GM19438 (cell line): ENCODE results near the gene AMN.
"Not testable (repeated sequence)": the region's sequence is repeated elsewhere in the genome, so short reads cannot be mapped to it uniquely, and the experiment has no call there.

Source experiments
- ATAC-seq: cut with Tn5 transposase; IDR thresholded peaks from one replicate; pipeline ENCODE4 v1.9.1; 2021; ENCODE audit warnings: low read depth; ENCODE audit not compliant: unreplicated experiment

The AMN gene

GRCh38 chr14:102922490-102923200 is at the start of gene AMN:
AMN (plus strand) TSS chr14:102922663; CDS start chr14:102922689, 26 bp downstream.
- ATAC-seq: no peak

- no peak for ATAC-seq
Observed at GRCh38 chr14:102873131-102873530, 49.3 kb upstream of the AMN start.

GRCh38 chr14:102873546-102874061 is 48.9 kb upstream of the AMN start:
- no peak for ATAC-seq

GRCh38 chr14:102875652-102876051 is 46.8 kb upstream of the AMN start:
- no peak for ATAC-seq

- ATAC-seq: not testable (repeated sequence)
Observed at GRCh38 chr14:102877511-102877910, 45.0 kb upstream of the AMN start.

GRCh38 chr14:102878174-102878969 is 44.1 kb upstream of the AMN start:
- ATAC-seq: no peak

GRCh38 chr14:102878970-102879460 is 43.4 kb upstream of the AMN start:
- ATAC-seq: no peak

- no peak for ATAC-seq
Observed at GRCh38 chr14:102882226-102882906, 40.1 kb upstream of the AMN start.

GRCh38 chr14:102883089-102883541 is 39.3 kb upstream of the AMN start:
- ATAC-seq: no peak

GRCh38 chr14:102883554-102883953 is 38.9 kb upstream of the AMN start:
- ATAC-seq: no peak

- no peak for ATAC-seq
Observed at GRCh38 chr14:102885737-102886447, 36.6 kb upstream of the AMN start.

GRCh38 chr14:102888748-102889147 is 33.7 kb upstream of the AMN start:
- ATAC-seq: no peak

- ATAC-seq: no peak
Observed at GRCh38 chr14:102889615-102890014, 32.8 kb upstream of the AMN start.

GRCh38 chr14:102891111-102891510 is 31.4 kb upstream of the AMN start:
- no peak for ATAC-seq

- no peak for ATAC-seq
Observed at GRCh38 chr14:102891556-102891955, 30.9 kb upstream of the AMN start.

- ATAC-seq: no peak
Observed at GRCh38 chr14:102892651-102893050, 29.8 kb upstream of the AMN start.

GRCh38 chr14:102893452-102893851 is 29.0 kb upstream of the AMN start:
- ATAC-seq: no peak

GRCh38 chr14:102896735-102897134 is 25.7 kb upstream of the AMN start:
- ATAC-seq: not testable (repeated sequence)

GRCh38 chr14:102897299-102898027 is 25.0 kb upstream of the AMN start:
- no peak for ATAC-seq

GRCh38 chr14:102898298-102898697 is 24.2 kb upstream of the AMN start:
- ATAC-seq: no peak
